T1000 (cell line): ENCODE results near the gene MAST4.
"Not testable (repeated sequence)": the region's sequence is repeated elsewhere in the genome, so short reads cannot be mapped to it uniquely, and the experiment has no call there.

ENCODE experiments used
- DNase-seq: peaks from one replicate; lab custom pipeline; 2025; ENCODE audit warnings: mixed read lengths; lab: John Stamatoyannopoulos, UW

Gene MAST4

DNA sequence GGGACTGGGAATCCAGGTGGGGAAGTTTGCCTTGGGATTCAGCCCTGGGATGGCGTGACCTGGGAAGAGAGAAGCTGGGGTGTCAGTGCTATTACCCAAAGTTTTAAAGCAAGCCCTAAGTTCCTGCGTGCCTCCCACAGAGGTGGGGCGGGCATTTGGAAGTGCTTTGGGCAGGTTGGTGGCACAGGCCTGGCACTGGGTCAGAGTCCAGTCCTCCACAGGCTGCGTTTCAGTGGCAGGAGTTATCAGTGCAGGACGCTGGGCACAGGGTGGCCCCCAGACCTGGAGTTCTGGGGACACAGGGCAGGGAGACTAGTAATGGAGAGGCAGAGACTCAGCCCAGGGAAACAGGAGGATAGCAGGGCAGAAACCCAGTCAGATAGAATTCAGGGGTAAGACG lies 147.2 kb downstream of the MAST4 start:
- DNase-seq: no peak

- DNase-seq: no peak
Observed at GRCh38 chr5:66744040-66744439, 147.8 kb downstream of the MAST4 start.

- DNase-seq: no peak
Observed at GRCh38 chr5:66745297-66745696, 149.1 kb downstream of the MAST4 start.

DNA sequence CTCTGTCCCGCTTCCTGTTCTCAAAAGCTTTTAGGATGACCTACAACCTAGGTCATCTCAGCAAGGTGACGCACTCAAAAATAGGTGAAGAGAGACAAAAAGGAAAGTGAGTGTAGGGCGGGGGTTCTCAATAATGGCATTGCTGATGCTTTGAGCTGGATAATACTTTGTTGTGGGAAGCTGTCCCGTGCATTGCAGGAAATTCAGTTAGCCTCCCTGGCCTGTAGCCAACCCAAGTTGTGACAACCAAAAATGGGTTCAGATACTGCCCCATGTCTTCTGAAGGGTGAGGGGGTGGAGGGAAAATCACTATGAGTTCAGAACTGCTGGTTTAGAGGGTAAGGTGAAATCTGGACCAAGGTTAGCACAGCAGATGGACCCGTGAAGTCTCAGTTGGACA lies 151.4 kb downstream of the MAST4 start:
- DNase-seq: no peak

DNA sequence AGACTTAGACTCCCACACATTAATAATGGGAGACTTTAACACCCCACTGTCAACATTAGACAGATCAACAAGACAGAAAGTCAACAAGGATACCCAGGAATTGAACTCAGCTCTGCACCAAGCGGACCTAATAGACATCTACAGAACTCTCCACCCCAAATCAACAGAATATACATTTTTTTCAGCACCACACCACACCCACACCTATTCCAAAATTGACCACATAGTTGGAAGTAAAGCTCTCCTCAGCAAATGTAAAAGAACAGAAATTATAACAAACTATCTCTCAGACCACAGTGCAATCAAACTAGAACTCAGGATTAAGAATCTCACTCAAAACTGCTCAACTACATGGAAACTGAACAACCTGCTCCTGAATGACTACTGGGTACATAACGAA lies 156.5 kb downstream of the MAST4 start:
- not testable (repeated sequence) for DNase-seq

GRCh38 chr5:66757219-66757833 lies 161.1 kb downstream of the MAST4 start:
- no peak for DNase-seq

DNA sequence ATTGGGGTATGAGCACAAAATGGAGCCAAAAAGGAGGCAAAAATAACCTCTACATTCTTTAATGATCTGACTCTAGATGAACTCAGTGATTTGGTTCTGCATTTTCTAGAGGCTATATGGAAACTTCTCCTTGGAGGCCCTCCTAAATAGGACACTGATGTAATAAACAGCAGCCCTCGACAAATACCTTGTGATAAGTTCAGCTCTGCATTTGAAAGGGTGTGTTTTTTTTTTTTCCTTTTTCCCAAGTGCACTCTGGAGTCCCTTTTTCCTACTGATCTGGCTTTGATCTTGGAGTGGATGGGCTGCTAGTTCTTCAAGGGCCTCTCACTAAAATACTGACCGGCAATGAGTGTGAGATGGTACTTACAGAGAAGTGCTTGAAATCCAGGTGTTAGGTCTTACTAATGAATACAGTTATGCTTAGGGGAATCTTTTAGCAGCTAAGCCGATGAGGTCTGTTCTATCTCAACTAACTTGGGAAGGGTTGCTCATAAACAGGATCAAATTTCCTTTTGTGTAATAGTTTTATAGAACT lies 161.7 kb downstream of the MAST4 start:
- no peak for DNase-seq

GRCh38 chr5:66769030-66769733 lies 173.0 kb downstream of the MAST4 start:
- no peak for DNase-seq

DNA sequence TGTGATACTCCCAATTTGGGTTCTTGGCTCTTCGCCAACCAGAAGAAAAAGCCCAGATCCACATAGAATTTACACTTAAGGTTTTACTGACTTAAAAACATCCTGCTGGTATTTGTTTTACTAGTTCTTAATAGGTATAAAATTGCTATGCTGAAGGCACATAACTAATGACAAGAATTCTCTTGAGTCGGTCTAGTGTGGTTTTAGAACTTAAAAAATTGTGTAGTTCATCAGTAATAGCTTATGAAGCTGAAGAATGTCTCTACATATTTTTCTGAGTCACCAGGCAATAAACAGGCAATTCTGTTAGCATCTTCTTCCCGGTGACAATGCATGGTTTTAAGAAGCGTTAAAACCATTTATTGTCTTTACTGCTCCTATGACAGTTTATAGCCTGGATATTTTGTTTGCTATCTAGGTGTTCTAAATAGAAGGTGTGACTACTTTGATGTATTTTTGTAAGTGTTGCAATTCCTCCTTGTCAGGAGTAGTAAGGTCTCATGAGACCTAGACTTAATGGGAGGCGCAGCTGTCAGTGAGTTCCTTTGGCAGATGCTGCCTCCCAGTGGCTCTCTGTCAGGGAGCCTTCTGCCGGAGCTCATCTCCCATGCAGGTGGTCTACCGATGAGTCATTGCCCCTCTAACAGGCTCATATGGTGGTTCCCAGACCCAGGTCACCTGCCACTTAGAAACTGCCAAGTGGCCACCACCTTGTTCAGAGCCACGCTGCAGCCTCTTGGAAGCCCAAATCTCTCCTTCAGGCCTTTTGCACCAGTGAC lies 173.8 kb downstream of the MAST4 start:
- no peak for DNase-seq

DNA sequence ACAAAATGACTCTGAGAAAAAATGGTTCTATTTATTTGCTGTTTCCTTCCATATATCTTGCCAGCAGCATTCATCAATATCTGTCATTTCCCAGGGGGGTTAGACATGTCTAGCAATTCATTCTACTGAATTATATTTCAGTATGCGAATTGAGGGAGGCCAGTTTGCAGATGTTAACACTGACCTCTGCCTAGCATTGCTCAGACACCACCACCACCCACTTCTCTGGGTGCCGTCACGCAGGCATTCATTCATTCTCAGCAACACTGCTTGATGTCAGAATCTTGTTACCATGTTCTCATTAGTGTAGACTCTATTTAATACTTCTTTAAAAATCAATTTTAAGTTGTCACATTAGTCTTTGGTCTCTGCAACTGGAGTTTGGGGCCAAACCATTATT lies 181.7 kb downstream of the MAST4 start:
- no peak for DNase-seq

GRCh38 chr5:66779528-66779927 lies 183.3 kb downstream of the MAST4 start:
- no peak for DNase-seq

GRCh38 chr5:66788556-66788955 lies 192.4 kb downstream of the MAST4 start:
- DNase-seq: no peak

DNA sequence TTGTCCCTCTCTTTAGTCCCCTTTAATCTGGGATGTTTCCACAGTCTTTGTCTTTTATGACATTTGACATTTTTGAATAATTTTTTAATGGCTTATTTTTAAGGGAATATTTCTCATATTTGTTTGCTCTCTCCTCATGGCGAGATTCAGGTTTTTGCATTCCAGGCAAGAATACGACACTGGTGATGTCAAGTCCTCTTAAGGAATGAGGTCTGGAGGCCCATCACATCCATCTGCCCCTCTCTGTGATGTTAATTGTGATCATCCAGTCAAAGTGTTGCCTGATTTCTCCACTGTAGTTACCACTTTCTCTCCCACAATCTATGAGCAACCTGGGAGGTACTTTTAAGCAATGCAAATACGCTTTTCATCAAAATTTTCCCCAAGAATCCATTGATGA lies 193.2 kb downstream of the MAST4 start:
- DNase-seq: no peak

DNA sequence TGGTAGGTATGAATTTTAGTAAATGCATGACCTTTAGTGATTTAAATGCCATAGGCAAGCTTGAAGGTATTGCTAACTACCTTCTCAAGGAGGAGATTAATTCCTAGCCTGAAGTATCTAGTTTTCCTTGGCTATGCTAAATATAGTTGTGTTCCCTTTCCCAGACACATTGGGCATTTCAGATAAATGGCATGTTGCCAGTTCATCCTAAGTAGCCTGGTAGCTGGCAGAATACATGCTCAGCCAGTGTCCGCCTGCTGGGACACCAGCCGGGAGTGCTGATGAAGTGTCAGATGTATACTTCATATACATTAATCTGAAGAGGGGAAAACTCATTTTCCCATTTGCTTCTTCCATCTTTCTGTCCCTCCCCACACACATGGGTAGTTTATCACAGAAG lies 196.9 kb downstream of the MAST4 start:
- DNase-seq: no peak

GRCh38 chr5:66795682-66796081 lies 199.5 kb downstream of the MAST4 start:
- DNase-seq: no peak

DNA sequence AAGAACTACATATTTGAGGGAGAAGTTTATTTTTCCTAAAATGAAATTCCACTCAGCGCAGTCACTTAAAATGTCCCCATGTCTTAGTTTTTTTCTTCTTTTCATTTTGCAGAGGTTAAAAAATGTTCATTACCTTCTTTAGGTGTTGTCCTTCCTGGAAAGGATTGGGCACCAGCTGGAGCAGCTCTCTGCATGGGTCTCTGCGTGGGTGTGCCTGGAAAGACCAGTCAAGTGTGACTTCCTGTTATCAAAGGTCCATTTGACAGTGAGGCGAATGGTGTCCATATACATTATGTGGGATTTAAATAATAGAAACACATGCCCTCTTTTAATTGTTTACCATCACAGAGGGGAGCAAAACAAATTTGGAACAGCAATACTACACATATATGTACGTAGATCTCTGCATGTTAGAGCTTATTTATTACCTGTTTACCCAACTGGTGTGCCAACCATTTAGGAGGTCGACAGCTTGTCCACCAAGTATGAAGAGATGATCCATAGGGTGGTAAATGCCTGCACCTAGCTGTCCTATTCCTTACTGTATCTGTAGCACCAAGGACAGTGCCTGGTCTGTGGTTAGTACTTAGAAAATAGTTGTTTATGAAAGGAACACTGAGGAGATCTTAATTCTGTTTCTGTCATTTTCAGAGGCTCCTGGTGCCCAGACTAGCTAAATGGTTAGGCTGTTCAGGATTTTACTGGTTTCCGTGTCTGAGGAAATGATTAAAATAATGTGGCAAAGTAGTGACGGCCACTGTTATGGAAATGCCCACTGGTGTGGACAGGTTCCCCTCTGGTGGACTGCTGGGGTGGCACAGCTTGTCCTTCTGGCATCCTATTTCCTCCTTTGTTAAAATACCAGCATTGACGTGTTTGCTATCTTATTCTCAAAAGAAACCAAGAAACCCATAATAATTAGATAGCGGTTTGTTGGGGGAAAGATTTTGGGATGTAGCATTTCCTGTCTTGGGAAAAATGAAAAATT lies 200.4 kb downstream of the MAST4 start:
- no peak for DNase-seq

DNA sequence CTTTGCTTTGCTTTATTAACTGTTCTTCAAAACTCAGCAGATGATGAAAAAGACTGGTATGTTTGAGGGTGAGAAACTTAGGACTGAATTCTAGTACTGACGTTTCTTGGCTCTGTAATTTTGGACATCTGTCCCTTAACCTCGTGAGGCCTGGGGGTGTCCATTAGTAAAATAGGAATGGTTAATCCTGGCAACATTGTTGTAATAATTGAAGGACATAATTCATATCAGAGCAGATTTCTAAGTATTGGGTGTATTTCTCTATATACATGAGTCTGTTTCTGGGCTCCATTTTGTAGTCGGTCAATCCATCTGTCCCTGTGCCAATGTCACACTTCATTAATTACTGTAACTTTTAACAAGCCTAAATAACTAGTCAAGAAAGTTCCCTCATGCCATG lies 206.7 kb downstream of the MAST4 start:
- no peak for DNase-seq

DNA sequence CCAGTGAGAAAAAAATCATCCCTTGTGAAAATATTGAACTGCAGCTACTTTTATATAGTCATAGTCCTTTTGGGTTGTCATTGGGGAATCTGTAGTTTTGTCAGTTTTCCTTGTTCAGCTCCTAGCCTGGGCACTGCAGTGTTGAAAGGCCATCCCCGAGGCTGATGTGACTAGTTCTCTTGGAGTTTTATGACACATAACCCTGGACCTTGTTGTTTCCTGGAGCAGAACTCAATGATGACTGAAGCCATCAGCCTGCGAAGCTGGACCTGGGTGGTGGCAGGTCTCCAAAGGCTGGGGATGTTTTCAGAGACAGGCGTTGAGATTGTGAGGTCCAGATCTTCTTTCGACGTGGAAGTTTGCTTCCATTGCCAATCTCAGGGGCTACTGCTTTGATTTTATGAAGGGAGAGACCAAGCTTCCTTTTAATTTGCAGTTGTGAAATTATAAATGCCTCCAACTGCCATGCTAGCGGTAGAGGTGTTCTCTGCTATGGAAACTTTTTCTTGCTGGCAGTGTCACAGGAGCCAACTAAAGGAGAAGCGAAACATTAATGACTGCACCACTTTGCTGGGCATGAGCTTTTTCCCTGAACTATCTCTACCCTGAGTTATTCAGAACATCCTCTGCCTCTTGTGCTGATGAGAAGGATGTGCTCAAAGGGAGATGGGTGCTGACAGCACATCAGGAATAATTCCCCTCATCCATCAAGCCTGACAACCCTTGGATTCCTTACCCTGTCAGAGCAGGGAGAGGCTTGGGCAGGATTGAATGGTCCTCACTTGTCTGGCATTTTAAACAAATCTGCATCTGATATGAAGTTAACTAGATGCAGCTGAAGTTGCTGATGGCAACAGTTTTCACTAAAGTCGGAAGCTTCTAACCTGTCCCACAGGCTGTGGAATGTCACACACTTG lies 209.6 kb downstream of the MAST4 start:
- DNase-seq: no peak

- peak; percentile 42 for DNase-seq
Observed at GRCh38 chr5:66807743-66808142, 211.6 kb downstream of the MAST4 start.

GRCh38 chr5:66808663-66809062 lies 212.5 kb downstream of the MAST4 start:
- no peak for DNase-seq

GRCh38 chr5:66810151-66810550 lies 214.0 kb downstream of the MAST4 start:
- no peak for DNase-seq
